ENCODE results near the gene CD52. TPM values are rescaled to one million over a fixed set of nuclear protein-coding genes. Genes with fewer than 3 reads are reported as not detected.

The CD52 gene
- total RNA-seq, 4 donors from 2014 or later, result 1.9 to 22.1 (median 9.4) TPM

DNA sequence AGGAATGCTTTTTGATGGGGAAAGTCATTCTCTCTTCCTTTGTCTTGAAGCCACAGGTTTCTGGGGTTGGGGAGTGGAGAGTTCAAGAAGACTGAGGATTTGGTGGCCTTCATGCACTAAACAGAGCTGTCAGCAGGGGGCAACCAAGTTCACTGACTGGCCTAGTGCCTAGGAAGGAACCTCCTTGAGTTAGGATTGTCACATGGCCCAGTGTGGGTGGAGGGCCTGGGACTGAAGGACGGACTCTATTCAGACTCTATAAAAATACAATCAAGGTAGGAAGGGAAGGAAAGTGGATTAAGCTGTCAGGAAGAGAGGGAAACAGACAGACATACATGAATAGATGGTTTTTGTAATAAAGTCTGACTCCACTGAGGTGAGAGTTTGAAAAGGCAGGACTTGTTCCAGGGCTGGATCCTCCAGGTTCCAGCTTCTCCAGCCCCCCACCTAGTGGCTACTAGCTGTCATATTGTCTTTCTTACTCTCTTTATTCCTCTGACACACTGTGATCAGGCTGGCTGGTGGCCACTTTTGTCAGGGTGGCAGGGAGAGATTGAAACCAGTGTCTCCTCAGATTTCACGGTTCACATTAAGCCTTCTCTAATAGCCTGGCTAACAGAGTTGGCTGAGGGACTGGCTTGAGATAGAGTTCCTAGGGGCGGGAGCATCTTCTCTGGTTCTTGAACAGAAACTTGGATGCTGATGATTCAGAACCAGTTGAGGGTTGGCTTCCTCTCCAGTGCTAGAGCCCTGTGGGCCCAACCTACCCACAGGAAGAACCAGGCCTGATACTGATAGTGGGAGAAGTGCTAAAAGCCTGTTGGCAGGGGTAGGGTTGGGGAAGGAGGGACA lies 42.0 kb upstream of the CD52 start:
- Histone ChIP-seq H3K36me3 (peaks cover 0 to 25% (median 3%) of the 10 kb centered on the region in 3 donors), H3K4me3 (no peak overlapping the region), H3K27ac (peak overlapping the region; percentile 99 to 100 (median 99)), H3K9me3 (no peaks in the 10 kb centered on the region), H3K4me1 (peaks cover 49 to 62% (median 50%) of the 10 kb centered on the region in 3 donors), H3K27me3 (no peaks in the 10 kb centered on the region)
- 0 to 17% methylated on average over 2 to 3 of the region's 3 CpGs for WGBS, 2 donors
- intact Hi-C loops (cut with DNase I), result no loop called here
- no peak for DNase-seq
- TF ChIP-seq CTCF (IDR thresholded peaks at IDR 0.05) (peak; percentile 76 to 95 (median 88)), POLR2A (IDR thresholded peaks at IDR 0.05) (no peak)

- DNase-seq, result no peak
- no peak overlapping the region for H3K4me3 ChIP-seq
- no peaks in the 10 kb centered on the region for H3K9me3 ChIP-seq
- peak overlapping the region; percentile 99 to 100 (median 99) for H3K27ac ChIP-seq
- no peaks in the 10 kb centered on the region for H3K27me3 ChIP-seq
- intact Hi-C loops (cut with DNase I), result no loop called here
- H3K36me3 ChIP-seq, result peaks cover 0 to 25% (median 0%) of the 10 kb centered on the region in 3 donors
- 0% methylated on average over 2 of the region's 2 CpGs; no CpG with 5 or more reads in 1 of the 2 donors for WGBS, 2 donors
- peaks cover 55 to 68% (median 56%) of the 10 kb centered on the region in 3 donors for H3K4me1 ChIP-seq
- TF ChIP-seq CTCF (IDR thresholded peaks at IDR 0.05), result no peak
- TF ChIP-seq POLR2A (IDR thresholded peaks at IDR 0.05), result peak in 1 of 4 donors; percentile 26
Observed at GRCh38 chr1:26276432-26276838, 41.3 kb upstream of the CD52 start.

- intact Hi-C loops (cut with DNase I), result no loop called here
Observed at GRCh38 chr1:26277261-26277661, 40.5 kb upstream of the CD52 start.

DNA sequence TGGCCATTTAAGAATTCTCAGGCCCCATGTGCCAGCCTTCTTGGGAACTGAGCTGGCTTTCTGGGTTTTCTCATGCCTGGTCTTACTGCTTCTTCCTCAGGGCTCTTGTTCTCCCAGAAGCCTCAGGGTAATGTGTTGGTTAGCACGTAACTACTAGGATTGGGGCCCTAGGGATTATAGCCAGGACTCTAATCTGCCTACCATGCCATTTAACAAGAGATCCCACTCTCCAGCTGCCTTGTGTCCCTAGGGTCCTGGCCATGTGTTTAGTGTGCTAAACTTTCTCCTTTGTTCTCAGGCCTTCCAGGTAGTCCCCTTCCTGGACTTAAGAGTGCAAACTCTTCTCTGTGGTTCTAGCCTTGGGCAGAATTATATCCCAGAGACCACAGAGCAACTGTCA lies 40.0 kb upstream of the CD52 start:
- TF ChIP-seq CTCF (IDR thresholded peaks at IDR 0.05), result no peak
- TF ChIP-seq POLR2A (IDR thresholded peaks at IDR 0.05), result no peak
- DNase-seq, result no peak
- Histone ChIP-seq H3K9me3 (no peaks in the 10 kb centered on the region), H3K4me1 (peaks cover 55 to 81% (median 63%) of the 10 kb centered on the region in 3 donors), H3K27me3 (no peaks in the 10 kb centered on the region), H3K4me3 (no peak overlapping the region), H3K36me3 (peaks cover 0 to 27% (median 0%) of the 10 kb centered on the region in 3 donors), H3K27ac (peak overlapping the region; percentile 99 to 100 (median 99))
- 73 to 75% methylated on average over 1 of the region's 1 CpG for WGBS, 2 donors
- intact Hi-C loops (cut with DNase I), result no loop called here

More at GRCh38 chr1:26277261-26277661, 40.5 kb upstream of the CD52 start:
- Histone ChIP-seq H3K36me3 (peaks cover 0 to 25% (median 0%) of the 10 kb centered on the region in 3 donors), H3K4me3 (no peak overlapping the region), H3K27ac (peak overlapping the region; percentile 99 to 100 (median 99)), H3K9me3 (no peaks in the 10 kb centered on the region), H3K27me3 (no peaks in the 10 kb centered on the region), H3K4me1 (peaks cover 55 to 77% (median 63%) of the 10 kb centered on the region in 3 donors)
- no peak for TF ChIP-seq POLR2A (IDR thresholded peaks at IDR 0.05)
- no peak for DNase-seq
- 42 to 60% methylated on average over 1 to 3 of the region's 3 CpGs for WGBS, 2 donors

DNA sequence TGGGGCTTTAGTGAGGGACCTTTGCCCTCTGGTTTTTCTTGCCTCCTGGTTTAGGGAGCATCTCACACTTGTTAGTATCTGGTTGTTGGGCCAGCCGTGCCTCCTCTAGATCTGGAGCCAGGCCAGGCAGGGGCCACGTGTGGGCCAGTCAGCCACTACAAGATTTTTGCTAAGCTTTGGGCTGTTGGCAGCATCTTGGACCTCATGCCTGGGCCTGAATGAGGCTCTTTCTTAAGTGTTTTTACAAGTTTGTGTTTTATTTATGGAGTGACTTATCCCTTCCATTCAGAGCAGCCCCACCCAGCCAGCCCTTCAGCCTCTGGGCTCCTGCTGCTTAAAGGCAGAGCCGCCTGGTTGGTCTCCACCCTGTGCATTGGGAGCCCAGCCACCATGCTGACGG lies 39.5 kb upstream of the CD52 start:
- no peak for DNase-seq
- TF ChIP-seq POLR2A (IDR thresholded peaks at IDR 0.05), result no peak
- no peak for TF ChIP-seq CTCF (IDR thresholded peaks at IDR 0.05)
- intact Hi-C loops (cut with DNase I), result no loop called here
- Histone ChIP-seq H3K27me3 (no peaks in the 10 kb centered on the region), H3K4me1 (peaks cover 55 to 87% (median 63%) of the 10 kb centered on the region in 3 donors), H3K9me3 (no peaks in the 10 kb centered on the region), H3K36me3 (peaks cover 0 to 27% (median 0%) of the 10 kb centered on the region in 3 donors), H3K4me3 (peak overlapping the region in 2 of 4 donors; percentile 2 to 99), H3K27ac (peak overlapping the region; percentile 99 to 100 (median 99))
- 34 to 47% methylated on average over 2 to 4 of the region's 4 CpGs for WGBS, 2 donors
